ENCODE data around the gene FRAT2.

FRAT2 gene

GRCh38 chr10:97334370-97335175 lies at the start of gene FRAT2:
Gene FRAT2 (minus strand): TSS chr10:97334729. CDS start chr10:97334572, 157 bp downstream.
- peak; percentile 63 for DNase-seq

GRCh38 chr10:97384156-97384555 lies 49.6 kb upstream of the FRAT2 start:
- no peak for DNase-seq

GRCh38 chr10:97383159-97383558 lies 48.6 kb upstream of the FRAT2 start:
- DNase-seq = no peak

- DNase-seq = no peak
Observed at GRCh38 chr10:97381626-97382025, 47.1 kb upstream of the FRAT2 start.

- no peak for DNase-seq
Observed at GRCh38 chr10:97380516-97380915, 46.0 kb upstream of the FRAT2 start.

- DNase-seq = no peak
Observed at GRCh38 chr10:97378933-97379921, 44.7 kb upstream of the FRAT2 start.

GRCh38 chr10:97376413-97376812 lies 41.9 kb upstream of the FRAT2 start:
- no peak for DNase-seq

- no peak for DNase-seq
Observed at GRCh38 chr10:97373456-97373855, 38.9 kb upstream of the FRAT2 start.

GRCh38 chr10:97372233-97372875 lies 37.8 kb upstream of the FRAT2 start:
- DNase-seq = no peak

GRCh38 chr10:97371696-97372095 lies 37.2 kb upstream of the FRAT2 start:
- DNase-seq = no peak

GRCh38 chr10:97367126-97367649 lies 32.7 kb upstream of the FRAT2 start:
- no peak for DNase-seq

GRCh38 chr10:97366572-97366971 lies 32.0 kb upstream of the FRAT2 start:
- no peak for DNase-seq

GRCh38 chr10:97365761-97366351 lies 31.3 kb upstream of the FRAT2 start:
- no peak for DNase-seq

GRCh38 chr10:97363071-97363470 lies 28.5 kb upstream of the FRAT2 start:
- no peak for DNase-seq

- DNase-seq = no peak
Observed at GRCh38 chr10:97362310-97363033, 27.9 kb upstream of the FRAT2 start.

- DNase-seq = no peak
Observed at GRCh38 chr10:97361537-97361901, 27.0 kb upstream of the FRAT2 start.

- DNase-seq = no peak
Observed at GRCh38 chr10:97360705-97361536, 26.4 kb upstream of the FRAT2 start.

GRCh38 chr10:97358781-97359180 lies 24.3 kb upstream of the FRAT2 start:
- no peak for DNase-seq

- DNase-seq = no peak
Observed at GRCh38 chr10:97358349-97358748, 23.8 kb upstream of the FRAT2 start.

- no peak for DNase-seq
Observed at GRCh38 chr10:97356918-97357317, 22.4 kb upstream of the FRAT2 start.

- no peak for DNase-seq
Observed at GRCh38 chr10:97356318-97356914, 21.9 kb upstream of the FRAT2 start.

Measured in NCI-H1105 (cell line).